ENCODE results near the gene ZNF467.

ZNF467 gene

GRCh38 chr7:149806726-149807125 lies 33.3 kb upstream of the ZNF467 start:
- no peak for DNase-seq

GRCh38 chr7:149804106-149804505 lies 30.7 kb upstream of the ZNF467 start:
- no peak for DNase-seq

- no peak for DNase-seq
Observed at GRCh38 chr7:149803551-149804074, 30.2 kb upstream of the ZNF467 start.

- DNase-seq, result no peak
Observed at GRCh38 chr7:149802966-149803365, 29.6 kb upstream of the ZNF467 start.

GRCh38 chr7:149801816-149802215 lies 28.4 kb upstream of the ZNF467 start:
- no peak for DNase-seq

- no peak for DNase-seq
Observed at GRCh38 chr7:149801002-149801566, 27.7 kb upstream of the ZNF467 start.

- DNase-seq, result no peak
Observed at GRCh38 chr7:149800169-149800555, 26.8 kb upstream of the ZNF467 start.

- peak in 1 of 2 experiments; percentile 23 for DNase-seq
Observed at GRCh38 chr7:149799397-149800168, 26.2 kb upstream of the ZNF467 start.

- DNase-seq, result no peak
Observed at GRCh38 chr7:149797771-149798170, 24.4 kb upstream of the ZNF467 start.

GRCh38 chr7:149796287-149796860 lies 23.0 kb upstream of the ZNF467 start:
- no peak for DNase-seq

- DNase-seq, result no peak
Observed at GRCh38 chr7:149795126-149795525, 21.7 kb upstream of the ZNF467 start.

- DNase-seq, result no peak
Observed at GRCh38 chr7:149794661-149795060, 21.3 kb upstream of the ZNF467 start.

GRCh38 chr7:149793261-149793660 lies 19.9 kb upstream of the ZNF467 start:
- DNase-seq, result no peak

GRCh38 chr7:149792220-149792595 lies 18.8 kb upstream of the ZNF467 start:
- DNase-seq, result no peak

- no peak for DNase-seq
Observed at GRCh38 chr7:149791411-149792219, 18.2 kb upstream of the ZNF467 start.

GRCh38 chr7:149790754-149791360 lies 17.5 kb upstream of the ZNF467 start:
- DNase-seq, result no peak

- DNase-seq, result no peak
Observed at GRCh38 chr7:149790146-149790548, 16.8 kb upstream of the ZNF467 start.

- no peak for DNase-seq
Observed at GRCh38 chr7:149789101-149789500, 15.7 kb upstream of the ZNF467 start.

GRCh38 chr7:149788300-149788851 lies 15.0 kb upstream of the ZNF467 start:
- DNase-seq, result no peak

GRCh38 chr7:149787428-149788299 lies 14.3 kb upstream of the ZNF467 start:
- DNase-seq, result no peak

GRCh38 chr7:149785983-149786382 lies 12.6 kb upstream of the ZNF467 start:
- DNase-seq, result no peak

GRCh38 chr7:149785402-149785801 lies 12.0 kb upstream of the ZNF467 start:
- DNase-seq, result no peak

All from AML-193 (cell line).